HG02623 (cell line): Measurements from ENCODE around the gene DIAPH2.

ENCODE experiments used
- ATAC-seq: cut with Tn5 transposase; IDR thresholded peaks from one replicate; pipeline ENCODE4 v1.9.1; 2021; ENCODE audit warnings: moderate library complexity; ENCODE audit not compliant: unreplicated experiment

DIAPH2 gene

DNA sequence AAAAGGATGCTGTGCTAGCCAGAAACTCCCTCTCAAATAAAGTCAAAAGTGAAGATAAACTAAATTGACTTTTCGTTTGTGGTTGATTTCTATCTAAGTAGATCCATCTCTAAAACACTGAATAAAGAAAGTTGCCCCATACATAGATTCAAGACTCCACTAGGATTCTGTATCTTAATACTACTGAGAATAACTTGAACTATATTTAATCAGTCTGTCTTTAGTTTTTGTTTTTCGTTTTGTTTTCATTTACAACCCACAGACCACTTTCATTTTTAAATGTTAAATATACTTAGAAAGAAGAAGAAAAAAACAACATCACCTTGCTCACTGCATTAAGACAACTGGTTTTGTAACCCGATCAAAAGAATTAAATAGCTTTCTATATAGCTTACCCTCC is 854.1 kb downstream of the DIAPH2 start:
- ATAC-seq, result no peak

DNA sequence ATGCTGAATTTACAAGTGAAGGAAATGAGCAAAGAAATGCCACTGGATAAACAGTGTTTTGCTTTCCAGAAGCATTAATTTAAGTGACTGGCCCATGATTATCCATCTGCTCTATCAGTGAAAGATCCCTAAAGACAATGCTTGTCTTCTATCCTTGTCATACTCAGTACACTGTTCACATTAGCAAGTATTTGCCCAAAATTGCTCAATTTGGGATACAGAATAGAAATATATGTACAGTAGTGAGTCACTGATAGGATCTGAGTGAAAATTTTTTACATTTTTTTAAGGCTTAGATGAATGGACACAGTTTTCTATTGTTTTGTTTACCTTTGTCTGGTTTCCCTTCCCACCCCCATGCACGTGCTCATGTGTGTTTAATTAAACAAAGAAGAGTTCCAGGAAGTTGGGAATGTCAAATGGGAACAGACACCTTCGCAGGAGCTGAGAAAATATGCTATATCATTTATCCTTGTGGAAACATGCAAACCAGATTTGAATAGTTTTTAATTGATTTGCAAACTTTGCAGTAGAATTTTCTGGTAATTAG is 855.4 kb downstream of the DIAPH2 start:
- ATAC-seq, result no peak

DNA sequence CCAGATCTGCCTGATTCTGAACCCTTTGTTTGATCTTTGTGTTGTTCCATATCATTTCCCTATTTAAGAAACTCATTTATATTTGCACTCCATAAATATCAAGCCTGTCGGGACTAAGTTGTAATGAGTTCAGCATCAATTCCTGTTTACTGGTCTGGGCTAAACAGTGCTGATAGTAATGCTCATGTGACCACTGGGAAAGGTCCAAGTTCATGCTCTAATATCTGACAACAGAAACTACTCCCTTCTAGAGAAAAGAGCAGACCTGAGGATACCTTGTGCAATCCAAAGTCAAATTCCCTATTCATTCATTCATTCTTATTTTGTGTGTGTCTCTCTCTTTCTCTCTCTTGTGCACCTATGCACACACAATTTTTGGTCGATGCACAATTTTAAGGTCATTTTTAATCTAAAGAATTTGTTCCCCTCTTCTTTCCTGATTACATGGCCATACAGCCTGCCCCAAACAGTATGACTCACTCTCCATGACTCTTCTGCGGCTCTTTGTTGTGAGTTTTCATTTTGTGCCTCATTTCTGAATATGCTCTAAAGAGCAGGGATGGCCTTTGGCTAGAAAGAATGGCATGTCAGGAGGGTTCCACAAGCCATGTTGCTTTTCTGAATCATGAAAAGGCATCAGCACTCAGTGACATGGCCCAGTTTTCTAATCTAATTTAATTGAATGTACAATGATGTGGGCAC is 863.4 kb downstream of the DIAPH2 start:
- ATAC-seq, result no peak

DNA sequence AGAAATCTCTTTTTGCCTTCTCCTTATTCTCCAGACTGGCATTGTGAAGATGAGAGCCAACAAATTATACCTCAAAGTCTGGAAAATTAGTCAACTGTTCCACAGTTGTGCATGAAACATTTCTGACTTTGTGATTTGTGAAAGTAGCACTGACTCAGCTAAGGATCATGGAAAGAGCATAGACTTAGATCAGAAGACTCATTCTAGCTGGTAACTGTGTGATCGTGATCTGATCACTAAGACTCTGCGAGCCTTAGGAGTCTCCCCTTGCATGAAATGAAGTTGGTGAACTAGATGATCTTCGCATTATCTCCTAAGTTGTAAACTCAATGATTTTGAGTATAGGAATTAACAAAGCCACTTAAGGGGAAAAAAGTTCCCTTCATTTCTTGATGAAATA is 867.2 kb downstream of the DIAPH2 start:
- no peak for ATAC-seq

DNA sequence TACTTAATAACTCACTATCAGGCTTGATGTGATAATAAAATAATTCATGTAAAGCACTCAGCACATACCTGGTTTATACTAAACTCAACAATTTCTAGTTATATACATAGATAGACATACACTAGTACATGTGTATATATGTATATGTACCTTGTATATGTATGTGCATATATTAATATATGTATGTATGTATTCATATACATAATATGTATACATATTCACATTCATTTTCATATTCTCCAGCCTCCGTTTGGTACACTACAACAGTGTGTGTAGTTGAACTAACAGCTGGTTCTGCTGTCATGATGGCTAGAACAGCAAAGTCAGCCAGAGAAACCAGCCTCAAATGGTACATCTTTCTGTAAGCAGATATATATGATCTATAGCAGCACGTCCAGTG is 869.2 kb downstream of the DIAPH2 start:
- no peak for ATAC-seq

DNA sequence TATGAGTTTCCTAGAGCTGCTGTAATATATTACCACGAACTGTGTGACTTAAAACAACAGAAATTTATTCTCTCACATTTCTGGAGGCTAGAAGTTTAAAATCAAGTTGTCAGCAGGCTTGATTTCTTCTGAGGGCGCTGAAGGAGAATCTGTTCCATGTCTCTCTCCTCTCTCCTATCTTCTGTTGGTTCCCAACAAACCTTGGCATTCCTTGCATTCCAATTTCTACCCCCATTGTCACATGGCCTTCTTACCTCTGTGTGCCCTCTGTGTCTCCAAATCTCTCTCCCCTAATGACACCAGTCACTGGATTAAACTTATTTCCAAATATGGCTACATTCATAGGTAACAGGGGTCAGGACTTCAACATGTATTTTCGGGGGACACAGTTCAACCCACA is 871.7 kb downstream of the DIAPH2 start:
- no peak for ATAC-seq

DNA sequence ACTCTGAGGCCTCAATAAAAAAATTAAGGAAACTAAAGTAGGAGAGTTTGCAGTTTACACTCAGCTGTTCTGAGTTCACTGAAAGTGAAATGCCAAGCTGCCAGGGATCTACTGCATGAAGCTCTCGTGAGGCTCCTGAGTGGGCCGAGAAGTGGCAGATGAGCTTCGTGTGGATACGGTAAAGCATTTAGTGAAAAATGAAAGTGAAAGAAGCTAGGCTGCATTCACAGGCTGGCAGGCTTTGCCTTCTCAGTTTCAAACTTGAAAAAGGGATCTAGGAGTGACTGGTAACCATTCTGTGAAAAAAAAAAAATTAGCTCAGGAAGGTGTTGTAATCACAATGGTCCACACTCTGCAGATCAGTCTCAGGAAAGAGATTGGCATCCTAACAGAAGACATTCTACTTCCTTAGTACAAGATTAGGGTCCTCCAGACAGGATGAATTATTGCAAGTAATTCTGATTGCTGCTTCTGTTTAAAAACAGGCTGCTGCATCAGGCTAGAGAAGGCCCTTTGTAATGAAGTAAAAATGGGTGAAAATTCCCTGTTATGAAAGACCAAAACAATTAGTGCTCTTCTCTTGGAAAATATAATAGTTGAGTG is 879.0 kb downstream of the DIAPH2 start:
- ATAC-seq, result peak; percentile 99

DNA sequence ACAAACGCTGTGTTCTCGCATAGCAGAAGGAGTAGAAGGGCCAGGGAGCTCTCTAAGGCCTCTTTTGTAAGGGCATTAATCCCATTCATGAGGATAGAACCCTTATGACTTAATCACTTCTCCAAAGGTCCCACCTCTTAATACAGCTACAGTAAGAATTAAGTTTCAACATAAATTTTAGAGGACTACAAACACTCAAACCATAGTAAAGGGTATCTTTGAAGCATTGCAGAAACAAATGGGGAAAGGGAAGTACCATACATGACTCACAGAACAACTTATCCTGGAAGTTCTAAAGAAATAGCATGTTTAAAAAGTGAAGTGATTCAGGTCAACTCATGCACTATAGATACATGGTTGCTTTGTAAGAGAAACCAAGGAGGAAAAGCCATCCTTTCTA is 879.9 kb downstream of the DIAPH2 start:
- no peak for ATAC-seq

DNA sequence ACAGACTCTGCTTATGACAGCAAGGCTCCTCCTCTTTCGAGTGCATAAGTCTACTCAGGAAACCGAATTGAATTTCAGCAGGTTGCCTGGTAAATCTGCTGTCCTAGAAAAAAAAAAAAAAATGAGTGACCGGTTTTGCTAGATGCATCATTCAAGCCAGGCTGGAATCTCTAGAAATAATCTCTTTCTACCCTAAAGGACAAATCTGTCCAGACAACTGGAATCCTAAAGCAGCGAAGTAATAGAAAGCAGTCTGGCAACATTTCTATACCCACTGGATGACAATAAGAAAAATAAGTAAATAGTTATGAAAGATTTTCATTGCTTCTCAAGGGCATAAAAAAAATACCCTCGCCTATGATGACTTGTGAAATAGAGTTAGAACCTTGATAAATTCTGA is 902.5 kb downstream of the DIAPH2 start:
- ATAC-seq, result no peak

DNA sequence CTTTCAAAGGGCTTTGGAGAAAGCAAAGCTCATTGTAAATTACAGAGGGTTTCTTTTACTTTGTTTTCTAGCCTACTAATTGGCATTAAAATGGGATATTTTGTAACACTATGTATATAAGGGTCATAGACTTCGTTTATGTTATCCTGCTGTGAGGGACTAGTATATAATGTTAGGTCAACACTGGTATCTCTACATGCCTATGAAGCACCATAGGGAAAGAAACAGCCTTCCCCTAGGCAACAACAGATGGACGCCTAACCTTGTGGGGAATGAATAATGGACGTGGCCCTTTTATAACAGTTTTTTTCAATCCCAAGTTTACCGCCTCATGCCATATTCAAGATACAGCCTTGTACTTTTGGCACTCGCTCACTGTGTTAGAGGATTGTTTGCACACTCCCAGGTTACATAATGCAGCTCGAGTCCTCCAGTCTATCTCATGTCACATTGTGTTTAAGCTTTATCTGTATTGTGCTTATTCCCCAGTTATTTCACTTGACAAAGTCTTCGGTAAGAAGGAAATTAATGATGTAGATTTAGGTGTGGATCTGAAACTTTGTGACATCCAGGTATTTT is 910.1 kb downstream of the DIAPH2 start:
- ATAC-seq, result no peak

DNA sequence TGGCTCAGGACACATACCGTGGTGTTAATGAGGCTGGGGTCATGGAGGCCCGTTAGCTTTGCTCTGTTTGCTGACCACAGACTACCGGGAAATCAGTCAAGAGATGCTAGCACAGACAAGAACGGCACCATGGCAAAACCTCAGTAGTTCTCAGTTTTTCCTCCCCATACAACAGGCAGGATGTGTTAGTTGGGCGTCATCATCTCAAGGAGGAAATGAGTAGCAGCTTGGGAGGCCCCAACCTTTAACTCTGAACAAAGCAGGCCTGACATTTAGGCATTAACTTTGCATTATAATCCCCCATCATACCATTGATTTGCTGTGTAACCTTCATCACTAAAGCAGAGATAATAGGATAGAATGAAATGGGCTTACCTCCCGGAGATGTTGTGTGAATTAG is 913.3 kb downstream of the DIAPH2 start:
- ATAC-seq, result no peak

DNA sequence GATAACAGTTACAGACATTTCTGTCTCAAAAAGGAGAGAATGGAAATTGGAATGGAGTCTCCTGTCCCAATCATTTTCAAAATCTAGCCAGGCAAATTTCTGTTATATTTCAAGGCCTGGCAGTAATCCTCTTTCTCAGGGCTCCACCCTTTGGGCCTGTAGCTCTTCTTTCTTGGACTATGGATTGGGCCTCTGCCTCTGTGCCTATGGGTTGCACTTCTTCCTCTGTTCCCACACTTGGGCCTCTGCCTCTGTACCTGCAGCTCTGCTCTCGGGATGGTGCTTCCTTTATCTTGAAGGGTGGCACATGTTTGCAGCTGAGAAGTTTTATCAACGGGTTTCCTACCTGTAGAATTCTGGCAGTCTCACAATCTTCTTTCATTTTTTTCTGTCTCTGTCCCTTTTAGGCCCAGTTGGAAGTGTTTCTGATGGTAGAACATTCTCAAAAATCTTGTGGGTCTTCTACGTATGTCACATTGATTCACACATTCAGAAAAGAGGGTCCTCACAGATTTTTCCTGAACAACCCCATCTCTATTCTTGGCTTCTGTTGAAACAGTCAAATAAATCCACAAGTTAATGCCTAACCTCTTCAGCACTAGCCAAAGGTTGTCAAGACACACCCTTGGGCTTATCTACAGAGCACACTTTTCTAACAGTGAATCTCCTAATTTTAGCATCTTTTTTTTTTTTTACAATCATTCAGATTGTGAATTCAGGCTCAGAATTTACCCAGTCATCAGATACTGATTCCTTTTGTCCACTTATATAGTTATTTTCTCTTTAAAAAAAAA is 918.0 kb downstream of the DIAPH2 start:
- no peak for ATAC-seq

DNA sequence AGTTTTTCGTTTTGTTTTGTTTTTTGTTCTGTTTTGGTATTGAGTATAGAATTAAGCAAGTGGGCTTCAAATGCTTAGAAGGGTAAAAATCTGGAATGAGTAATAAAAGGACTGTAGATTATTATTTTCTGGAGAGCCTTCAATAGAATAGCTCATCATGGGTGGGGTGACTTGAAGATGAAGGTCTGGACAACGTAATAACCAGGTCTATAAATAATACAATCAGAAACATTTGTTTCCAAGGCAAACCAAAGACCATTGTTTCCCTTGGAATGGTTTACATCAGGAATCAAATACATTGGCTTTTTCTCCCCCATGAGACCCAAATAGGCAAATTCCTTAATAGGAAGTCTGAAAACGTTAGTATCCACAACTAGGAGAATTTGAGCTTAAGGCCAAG is 920.6 kb downstream of the DIAPH2 start:
- no peak for ATAC-seq

DNA sequence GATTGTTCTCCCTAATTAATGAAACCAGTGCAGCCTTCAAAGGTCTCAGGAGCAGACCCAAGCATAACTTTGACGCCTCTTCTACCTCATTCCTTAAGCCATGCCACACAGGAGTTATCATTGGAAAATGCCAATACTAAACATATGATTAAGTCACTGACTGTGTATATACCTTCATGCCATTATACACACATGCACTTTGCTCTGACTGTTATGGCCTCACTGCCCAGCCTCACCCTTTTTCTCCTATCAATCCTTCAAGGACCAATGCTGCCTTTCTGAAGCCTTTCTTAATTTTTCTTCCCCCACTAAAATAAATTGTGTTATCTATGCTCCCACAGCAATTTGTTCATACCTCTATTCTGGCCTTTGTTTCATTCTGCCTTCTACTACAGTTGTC is 924.7 kb downstream of the DIAPH2 start:
- ATAC-seq, result no peak

DNA sequence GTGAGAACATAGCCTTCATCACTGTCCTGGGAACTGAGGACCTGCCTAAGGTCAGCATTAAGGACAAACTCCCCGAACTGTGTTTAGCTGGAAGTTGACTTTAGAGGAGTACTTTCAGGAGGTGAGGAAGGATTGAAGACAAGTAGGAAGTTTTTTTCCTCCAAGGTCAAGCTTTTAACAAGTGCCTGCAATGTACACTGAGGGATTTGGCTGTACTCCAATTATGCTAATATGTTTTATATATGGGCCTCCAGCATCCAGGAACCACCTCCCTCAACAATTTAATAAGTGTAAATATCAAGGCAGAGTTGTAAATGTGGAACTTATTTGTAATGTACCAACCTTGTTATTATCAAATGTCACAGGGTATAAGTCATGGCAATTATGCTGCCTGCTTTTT is 925.3 kb downstream of the DIAPH2 start:
- no peak for ATAC-seq

DNA sequence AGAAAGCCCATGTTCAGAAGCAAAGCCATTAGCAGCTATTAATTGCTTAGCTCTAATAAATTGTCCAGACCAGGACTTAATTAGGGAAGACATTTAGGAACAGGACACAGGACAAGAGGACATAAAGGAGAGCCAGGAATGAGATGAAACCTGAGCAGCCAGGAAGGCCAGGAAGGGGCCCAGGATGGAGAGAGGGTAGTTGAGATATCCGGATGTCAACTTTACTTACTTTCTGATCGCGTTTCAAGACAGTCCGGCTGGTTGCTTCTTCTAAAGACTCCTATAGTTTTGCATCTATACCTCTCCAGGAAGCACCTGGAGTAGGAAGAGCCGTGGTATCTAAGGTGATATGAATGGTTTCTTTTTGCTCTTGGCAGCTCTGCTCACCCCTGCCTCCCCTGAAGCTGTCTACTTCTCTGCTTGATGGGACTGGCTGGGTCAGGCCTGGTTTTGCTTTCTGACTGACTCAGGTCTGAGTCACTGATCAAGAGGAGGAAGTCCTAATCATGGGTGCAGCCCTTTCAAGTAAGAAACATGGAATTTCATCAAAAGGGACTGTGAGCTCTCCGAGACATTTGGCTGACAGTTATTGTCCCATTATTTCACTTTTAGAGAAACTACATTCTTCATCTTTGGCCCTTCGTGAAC is 932.4 kb downstream of the DIAPH2 start:
- ATAC-seq, result peak; percentile 100

DNA sequence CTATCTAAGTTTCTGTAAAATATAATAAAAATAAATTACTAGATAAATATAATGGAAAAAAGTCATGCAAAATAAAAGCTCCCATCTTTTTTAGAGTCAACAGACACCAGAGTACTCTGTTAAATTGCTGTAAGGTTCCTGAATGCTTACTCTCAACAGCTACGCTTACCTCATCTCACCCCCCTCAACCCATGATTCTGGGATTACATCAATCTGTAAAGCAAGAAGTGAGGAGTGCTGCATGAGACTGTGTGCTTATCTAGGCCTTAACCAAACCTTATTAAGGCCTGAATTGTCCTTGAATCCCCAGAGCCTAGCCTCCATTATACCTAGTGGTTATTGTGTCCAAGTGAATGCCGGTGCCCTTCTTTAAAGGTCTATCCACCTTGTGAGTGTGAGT is 934.9 kb downstream of the DIAPH2 start:
- no peak for ATAC-seq

DNA sequence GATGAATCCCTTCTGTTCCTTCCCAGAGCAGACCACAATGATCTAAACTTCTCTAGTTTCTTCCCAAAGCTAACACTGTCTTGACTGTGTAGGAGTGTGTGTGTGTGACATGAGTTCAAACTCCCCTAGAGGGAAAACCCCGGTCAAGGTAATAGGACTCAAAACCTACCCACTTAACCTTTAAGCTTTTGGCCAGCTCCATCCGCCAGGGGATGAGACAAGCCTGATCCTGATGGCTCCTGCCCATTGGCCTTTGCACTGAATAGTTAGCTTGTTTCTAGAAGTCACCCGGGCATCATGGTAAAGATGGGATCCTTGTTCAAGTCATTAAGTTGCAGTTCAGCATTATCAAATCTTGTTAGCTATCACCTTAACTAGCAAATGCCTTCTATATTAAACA is 937.5 kb downstream of the DIAPH2 start:
- no peak for ATAC-seq

DNA sequence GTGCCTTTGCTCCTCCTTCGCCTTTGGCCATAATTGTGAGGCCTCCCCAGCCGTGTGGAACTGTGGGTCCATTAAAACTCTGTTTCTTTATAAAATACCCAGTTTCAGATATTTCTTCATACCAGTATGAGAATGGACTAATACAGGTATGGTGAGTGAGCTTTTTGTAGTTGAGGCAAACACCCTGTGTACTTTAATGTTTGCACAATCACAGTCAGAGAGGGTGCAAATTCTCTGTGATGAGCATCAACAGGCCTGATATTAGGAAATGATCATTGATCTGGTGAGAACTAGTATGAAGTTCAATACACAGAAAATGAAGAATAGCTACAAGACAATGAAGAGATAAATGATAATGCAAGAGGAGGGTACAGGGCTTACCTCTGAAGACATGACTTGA is 943.7 kb downstream of the DIAPH2 start:
- no peak for ATAC-seq

DNA sequence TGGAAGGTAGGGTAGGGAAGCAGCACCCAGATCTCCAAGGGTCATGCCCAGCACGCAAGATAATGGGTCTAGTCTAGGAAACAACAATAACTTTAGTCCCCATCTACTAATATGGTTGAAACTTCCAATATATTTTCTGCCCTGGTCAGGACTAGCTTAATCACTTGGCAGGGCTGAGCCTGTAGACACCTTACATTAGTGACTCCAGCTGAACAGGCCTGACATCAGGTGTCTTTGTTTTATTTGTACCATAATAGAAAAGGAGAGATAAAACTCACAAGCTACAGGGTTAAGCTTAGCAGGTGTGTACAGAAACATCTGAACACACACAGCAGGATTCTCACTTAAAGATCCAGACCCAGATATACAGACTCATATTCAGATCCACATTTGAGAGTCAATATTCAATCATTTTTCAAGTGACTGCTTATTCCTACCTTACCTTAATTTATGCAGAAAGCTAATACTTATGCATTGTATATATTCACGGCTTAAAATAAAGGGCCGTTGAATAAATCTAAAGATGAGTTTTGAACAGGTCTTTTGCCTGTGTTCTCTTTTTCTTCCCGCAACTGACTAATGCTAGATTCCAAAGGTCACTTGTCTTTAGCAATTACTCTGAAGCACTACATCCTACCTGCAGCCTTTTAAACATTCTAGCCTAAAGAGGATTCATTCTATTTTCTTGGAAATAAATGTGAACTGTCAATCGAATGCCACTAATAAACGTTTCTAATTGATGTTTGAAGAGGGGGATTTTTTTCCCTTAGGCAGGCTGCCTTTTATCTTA is 944.4 kb downstream of the DIAPH2 start:
- no peak for ATAC-seq
